ENCODE data around the gene RANBP3.

DNA sequence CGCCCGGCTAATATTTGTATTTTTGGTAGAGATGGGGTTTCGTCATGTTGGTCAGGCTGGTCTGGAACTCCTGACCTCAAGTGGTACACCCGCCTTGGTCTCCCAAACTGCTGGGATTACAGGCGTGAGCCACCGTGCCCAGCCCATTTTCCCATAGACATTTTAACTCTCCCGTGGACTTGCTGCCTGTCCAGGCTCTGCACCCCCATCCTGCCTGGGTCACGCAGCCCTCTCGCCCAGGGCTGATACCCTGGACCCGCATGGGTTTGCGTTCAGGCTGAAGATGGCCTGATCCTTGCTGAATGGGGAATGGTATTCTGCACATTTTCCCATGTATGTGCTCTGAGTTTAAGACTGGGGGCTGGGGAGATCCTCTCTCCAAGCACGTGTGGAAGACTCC, 46.0 kb upstream of the RANBP3 start:
- TF ChIP-seq, protein P1, sequence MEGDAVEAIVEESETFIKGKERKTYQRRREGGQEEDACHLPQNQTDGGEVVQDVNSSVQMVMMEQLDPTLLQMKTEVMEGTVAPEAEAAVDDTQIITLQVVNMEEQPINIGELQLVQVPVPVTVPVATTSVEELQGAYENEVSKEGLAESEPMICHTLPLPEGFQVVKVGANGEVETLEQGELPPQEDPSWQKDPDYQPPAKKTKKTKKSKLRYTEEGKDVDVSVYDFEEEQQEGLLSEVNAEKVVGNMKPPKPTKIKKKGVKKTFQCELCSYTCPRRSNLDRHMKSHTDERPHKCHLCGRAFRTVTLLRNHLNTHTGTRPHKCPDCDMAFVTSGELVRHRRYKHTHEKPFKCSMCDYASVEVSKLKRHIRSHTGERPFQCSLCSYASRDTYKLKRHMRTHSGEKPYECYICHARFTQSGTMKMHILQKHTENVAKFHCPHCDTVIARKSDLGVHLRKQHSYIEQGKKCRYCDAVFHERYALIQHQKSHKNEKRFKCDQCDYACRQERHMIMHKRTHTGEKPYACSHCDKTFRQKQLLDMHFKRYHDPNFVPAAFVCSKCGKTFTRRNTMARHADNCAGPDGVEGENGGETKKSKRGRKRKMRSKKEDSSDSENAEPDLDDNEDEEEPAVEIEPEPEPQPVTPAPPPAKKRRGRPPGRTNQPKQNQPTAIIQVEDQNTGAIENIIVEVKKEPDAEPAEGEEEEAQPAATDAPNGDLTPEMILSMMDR (conservative IDR thresholded peaks at IDR 0.05; ENCODE audit: low read depth in 2 of 2), result no peak
- TF ChIP-seq POLR2AphosphoS5 (IDR thresholded peaks at IDR 0.05; ENCODE audit: low read depth), result no peak
- TF ChIP-seq EZH2 (IDR thresholded peaks at IDR 0.05; ENCODE audit: low read depth, unreplicated experiment), result no peak
- TF ChIP-seq, protein P2, sequence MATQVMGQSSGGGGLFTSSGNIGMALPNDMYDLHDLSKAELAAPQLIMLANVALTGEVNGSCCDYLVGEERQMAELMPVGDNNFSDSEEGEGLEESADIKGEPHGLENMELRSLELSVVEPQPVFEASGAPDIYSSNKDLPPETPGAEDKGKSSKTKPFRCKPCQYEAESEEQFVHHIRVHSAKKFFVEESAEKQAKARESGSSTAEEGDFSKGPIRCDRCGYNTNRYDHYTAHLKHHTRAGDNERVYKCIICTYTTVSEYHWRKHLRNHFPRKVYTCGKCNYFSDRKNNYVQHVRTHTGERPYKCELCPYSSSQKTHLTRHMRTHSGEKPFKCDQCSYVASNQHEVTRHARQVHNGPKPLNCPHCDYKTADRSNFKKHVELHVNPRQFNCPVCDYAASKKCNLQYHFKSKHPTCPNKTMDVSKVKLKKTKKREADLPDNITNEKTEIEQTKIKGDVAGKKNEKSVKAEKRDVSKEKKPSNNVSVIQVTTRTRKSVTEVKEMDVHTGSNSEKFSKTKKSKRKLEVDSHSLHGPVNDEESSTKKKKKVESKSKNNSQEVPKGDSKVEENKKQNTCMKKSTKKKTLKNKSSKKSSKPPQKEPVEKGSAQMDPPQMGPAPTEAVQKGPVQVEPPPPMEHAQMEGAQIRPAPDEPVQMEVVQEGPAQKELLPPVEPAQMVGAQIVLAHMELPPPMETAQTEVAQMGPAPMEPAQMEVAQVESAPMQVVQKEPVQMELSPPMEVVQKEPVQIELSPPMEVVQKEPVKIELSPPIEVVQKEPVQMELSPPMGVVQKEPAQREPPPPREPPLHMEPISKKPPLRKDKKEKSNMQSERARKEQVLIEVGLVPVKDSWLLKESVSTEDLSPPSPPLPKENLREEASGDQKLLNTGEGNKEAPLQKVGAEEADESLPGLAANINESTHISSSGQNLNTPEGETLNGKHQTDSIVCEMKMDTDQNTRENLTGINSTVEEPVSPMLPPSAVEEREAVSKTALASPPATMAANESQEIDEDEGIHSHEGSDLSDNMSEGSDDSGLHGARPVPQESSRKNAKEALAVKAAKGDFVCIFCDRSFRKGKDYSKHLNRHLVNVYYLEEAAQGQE (IDR thresholded peaks at IDR 0.05; ENCODE audit: unreplicated experiment), result no peak
- TF ChIP-seq NANOG (IDR thresholded peaks at IDR 0.05; ENCODE audit: borderline replicate concordance), result no peak
- TF ChIP-seq JUNB (IDR thresholded peaks at IDR 0.05; ENCODE audit: unreplicated experiment), result no peak
- TF ChIP-seq EZH2phosphoT487 (IDR thresholded peaks at IDR 0.05; ENCODE audit: unreplicated experiment), result no peak
